AG08395 (cell line): ENCODE measurements around the gene DEPDC5.
"Not testable (repeated sequence)": the region's sequence is repeated elsewhere in the genome, so short reads cannot be mapped to it uniquely, and the experiment has no call there.

Experiments
- DNase-seq: peaks from one replicate; pipeline ENCODE4 v3.0.0; 2012; ENCODE audit warnings: mixed read lengths, low spot score

DEPDC5 gene

GRCh38 chr22:31815383-31815814 is 61.6 kb downstream of the DEPDC5 start:
- not testable (repeated sequence) for DNase-seq

- DNase-seq: no peak
These were observed 62.9 kb downstream of the DEPDC5 start for GRCh38 chr22:31816750-31817149.

- peak; percentile 64 for DNase-seq
These were observed 64.9 kb downstream of the DEPDC5 start for GRCh38 chr22:31818481-31819392.

- no peak for DNase-seq
These were observed 66.8 kb downstream of the DEPDC5 start for GRCh38 chr22:31820655-31821054.

GRCh38 chr22:31821572-31821971 is 67.8 kb downstream of the DEPDC5 start:
- no peak for DNase-seq

- no peak for DNase-seq
These were observed 68.7 kb downstream of the DEPDC5 start for GRCh38 chr22:31822523-31822922.

- DNase-seq: peak; percentile 11
These were observed 71.7 kb downstream of the DEPDC5 start for GRCh38 chr22:31825513-31825912.

- no peak for DNase-seq
These were observed 72.6 kb downstream of the DEPDC5 start for GRCh38 chr22:31826443-31826842.

- no peak for DNase-seq
These were observed 74.9 kb downstream of the DEPDC5 start for GRCh38 chr22:31828739-31829138.

GRCh38 chr22:31829505-31829904 is 75.7 kb downstream of the DEPDC5 start:
- peak; percentile 94 for DNase-seq

GRCh38 chr22:31830721-31831070 is 76.9 kb downstream of the DEPDC5 start:
- no peak for DNase-seq

GRCh38 chr22:31833930-31834329 is 80.1 kb downstream of the DEPDC5 start:
- DNase-seq: no peak

- DNase-seq: no peak
These were observed 82.2 kb downstream of the DEPDC5 start for GRCh38 chr22:31836010-31836409.

- no peak for DNase-seq
These were observed 85.1 kb downstream of the DEPDC5 start for GRCh38 chr22:31838917-31839316.

GRCh38 chr22:31839986-31840385 is 86.2 kb downstream of the DEPDC5 start:
- no peak for DNase-seq

- no peak for DNase-seq
These were observed 86.8 kb downstream of the DEPDC5 start for GRCh38 chr22:31840585-31840984.

- no peak for DNase-seq
These were observed 87.4 kb downstream of the DEPDC5 start for GRCh38 chr22:31841078-31841827.

- DNase-seq: no peak
These were observed 89.7 kb downstream of the DEPDC5 start for GRCh38 chr22:31843526-31843925.

GRCh38 chr22:31844941-31845340 is 91.1 kb downstream of the DEPDC5 start:
- no peak for DNase-seq

GRCh38 chr22:31846161-31847115 is 92.6 kb downstream of the DEPDC5 start:
- no peak for DNase-seq

GRCh38 chr22:31848411-31848810 is 94.6 kb downstream of the DEPDC5 start:
- DNase-seq: no peak

GRCh38 chr22:31850135-31850534 is 96.3 kb downstream of the DEPDC5 start:
- no peak for DNase-seq
